Measurements from ENCODE around the gene LMBRD1.
A peak's percentile ranks its signal among the peaks of the same experiment; 100 is the strongest.
"Not testable (repeated sequence)": the region's sequence is repeated elsewhere in the genome, so short reads cannot be mapped to it uniquely, and the experiment has no call there.

Gene LMBRD1

DNA sequence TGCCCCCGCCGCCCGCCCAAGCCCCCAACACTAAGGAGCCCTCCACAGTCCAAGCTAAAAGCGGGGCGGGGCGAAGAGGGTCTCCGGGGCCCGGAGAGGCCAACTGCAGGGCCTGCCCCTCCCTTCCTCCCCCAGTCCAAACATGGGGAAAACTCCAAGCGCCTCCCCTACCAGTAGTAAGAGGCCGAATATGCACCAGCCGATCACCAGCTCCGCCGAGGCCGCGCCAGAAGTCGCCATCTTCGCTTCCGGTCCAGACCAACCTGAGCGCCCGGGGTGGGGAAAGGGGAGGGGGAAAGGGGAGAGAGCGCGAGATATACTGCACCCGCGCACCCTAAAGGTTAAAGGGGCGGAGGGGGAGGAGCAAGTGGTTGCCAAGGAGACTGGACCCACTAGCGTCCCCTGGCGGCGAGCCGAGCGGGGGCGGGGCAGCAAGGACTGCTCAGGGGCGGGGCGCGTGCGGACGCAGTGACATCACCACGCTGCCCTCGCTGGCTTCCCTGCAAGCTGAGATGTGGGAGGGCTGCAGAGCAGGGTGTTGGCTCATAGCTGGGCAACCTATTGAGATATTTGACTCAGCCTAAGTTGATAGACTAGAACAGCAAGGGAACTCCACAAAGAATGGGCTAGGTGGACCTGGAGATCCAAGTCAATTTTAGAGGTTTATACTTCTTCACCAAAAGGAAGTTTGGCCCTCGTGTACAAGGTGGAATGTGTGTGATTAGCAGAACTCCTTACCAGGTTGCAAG lies at the start of gene LMBRD1:
LMBRD1 (minus strand) TSS at position 369 of the 749 bp plus-strand sequence; CDS start at position 240, 129 bp downstream.
- peak; percentile 99 for DNase-seq

- no peak for DNase-seq
These were observed 49.5 kb upstream of the LMBRD1 start for GRCh38 chr6:69846312-69846711.

DNA sequence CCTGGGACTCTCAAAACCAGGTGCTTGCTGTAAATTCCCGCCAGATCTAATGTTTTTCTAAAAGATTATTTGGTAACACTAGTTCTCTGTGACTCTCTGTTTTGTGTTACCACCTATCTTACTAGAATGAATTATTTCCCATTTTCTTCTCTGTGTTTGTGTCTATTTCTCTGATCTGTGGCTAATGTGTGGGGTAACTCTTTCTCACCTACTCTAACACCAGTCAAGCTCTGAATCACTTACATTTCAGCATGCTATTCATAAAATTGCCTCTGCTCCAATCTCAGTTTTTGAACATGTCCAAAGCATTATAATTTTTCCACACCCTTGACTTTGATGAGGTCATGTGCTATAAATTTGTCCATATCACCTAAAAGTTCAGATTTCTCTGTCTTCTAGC lies 46.4 kb upstream of the LMBRD1 start:
- no peak for DNase-seq

GRCh38 chr6:69841862-69842261 lies 45.1 kb upstream of the LMBRD1 start:
- no peak for DNase-seq

DNA sequence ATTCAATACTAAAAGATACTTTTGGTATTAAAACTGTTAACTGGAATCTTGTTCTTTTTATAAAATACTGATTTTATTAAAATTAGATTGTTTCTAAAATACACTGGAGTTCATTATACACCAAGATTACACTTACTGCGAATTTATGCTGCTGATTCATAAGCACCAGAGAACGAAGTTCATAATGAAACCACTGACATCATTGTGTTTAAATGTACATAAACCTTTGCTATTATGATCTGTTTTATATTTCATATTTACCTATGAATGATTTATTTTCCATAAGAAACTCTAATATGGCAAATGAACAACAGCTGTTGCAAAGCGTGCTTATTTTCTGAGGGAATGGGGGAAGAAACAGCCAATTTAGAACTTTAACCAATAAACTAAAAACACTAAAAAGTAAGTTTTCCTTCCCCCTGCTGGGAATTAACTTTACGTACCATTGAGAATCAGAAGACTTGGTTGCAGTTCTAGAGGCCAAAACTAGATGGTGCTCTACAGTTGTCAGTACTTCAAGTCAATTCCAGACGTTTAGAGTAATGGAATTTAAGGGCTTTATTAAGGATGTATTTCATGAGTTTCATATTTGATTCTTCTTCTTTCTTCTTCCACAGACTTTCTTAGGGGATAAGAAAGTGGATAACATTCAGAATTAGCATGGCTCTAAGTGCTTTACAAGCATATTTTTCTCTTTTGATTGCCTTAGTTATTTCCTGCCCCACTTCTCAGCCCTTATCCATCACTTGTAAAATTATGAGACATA lies 38.8 kb upstream of the LMBRD1 start:
- DNase-seq: no peak

DNA sequence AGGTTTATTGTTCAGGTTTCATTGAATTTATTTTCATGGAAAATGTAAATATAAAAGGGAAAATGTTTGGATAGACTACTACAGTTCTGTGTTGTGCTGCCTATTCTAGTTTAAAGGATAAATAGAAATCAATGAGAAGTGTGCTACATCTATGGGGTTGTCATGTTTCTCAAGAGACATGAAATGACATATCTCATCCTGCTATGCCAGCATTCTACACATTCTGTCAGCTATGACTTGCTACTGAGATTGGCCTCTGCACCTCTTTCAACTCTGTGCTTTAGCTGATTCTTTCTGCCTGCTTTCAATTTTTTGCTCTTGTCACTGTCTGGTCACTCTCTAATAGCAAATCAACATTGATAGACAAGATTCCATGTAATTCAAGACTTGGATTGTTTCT lies 35.7 kb upstream of the LMBRD1 start:
- no peak for DNase-seq

DNA sequence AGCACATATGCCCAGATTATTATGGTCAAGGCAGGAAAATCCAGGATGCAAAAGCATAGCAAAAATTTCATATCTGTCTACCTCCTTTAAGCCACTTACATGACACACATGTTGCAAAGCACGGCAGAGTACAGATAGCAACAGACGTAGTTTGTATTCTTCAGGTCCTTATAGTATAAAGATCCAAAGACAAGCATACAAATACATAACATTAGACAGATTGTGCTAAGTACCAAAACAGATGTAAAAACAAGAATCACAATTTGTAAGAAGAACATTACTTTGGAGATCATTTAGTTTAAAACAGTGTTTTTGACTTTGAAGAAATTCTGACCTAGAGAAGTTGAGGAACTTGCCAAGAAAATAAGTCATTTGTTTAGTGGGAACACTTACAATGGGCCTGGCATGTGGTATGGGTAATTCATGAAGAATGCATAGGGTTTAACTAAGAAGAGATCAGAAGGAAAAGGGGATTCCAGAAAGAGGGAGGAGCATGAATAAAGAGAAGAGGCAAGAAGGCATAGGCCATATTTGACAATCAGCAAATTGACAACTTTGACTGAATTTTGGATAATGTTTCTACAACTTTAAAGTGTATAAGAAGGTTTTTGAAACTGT lies 30.6 kb upstream of the LMBRD1 start:
- DNase-seq: no peak

- no peak for DNase-seq
These were observed 29.1 kb upstream of the LMBRD1 start for GRCh38 chr6:69825904-69826303.

DNA sequence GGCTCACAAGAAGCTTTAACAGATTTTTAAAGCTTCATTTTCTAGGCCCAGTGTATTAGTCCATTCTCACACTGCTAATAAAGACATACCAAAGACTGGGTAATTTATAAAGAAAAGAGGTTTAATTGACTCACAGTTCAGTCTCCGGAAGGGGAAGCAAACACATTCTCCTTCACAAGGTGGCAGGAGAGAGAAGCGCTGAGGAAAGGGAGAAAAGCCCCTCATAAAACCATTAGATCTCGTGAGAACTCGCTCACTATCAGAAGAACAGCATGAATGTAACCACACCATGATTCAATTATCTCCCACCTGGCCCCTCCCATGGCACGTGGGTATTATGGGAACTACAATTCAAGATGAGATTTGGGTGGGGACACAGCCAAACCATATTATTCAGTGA lies 27.5 kb upstream of the LMBRD1 start:
- DNase-seq: not testable (repeated sequence)

DNA sequence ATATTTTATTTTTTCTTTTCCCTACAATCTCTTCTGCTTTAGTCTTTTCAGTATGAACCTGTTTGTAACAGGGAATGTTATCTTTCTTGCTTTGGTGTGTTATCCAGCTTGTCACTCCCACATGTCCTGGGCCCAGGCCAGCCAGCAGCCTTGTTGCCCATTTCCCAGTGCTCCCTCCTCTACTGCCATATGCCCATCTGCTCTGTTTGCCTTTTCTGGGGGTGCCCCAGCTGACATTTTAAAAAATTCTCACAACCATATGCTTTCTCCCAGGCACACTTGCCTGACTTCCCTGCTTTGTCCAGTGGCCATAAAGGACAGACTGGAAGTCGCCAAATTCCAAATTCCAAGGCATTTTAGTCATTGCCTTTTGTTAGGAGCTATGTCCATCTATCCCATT lies 23.6 kb upstream of the LMBRD1 start:
- DNase-seq: no peak

DNA sequence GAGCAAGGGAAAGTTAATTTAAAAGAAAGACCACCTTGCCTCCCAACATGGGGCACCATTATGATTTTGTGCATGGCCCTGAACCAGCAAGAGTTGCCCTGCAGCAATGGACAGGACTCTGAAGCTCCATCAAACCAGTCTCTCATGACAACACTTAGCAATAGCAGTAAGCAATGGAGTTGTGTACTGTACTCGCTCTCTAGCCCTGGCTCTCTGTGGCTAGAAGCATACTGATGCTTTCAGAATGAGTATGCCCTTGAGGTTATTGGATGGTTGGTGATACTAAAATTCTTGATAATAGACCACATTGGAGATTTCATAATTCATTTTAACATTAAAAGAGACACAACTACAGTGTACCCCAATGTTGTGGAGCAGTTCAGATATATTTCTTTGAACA lies 23.2 kb upstream of the LMBRD1 start:
- DNase-seq: no peak

DNA sequence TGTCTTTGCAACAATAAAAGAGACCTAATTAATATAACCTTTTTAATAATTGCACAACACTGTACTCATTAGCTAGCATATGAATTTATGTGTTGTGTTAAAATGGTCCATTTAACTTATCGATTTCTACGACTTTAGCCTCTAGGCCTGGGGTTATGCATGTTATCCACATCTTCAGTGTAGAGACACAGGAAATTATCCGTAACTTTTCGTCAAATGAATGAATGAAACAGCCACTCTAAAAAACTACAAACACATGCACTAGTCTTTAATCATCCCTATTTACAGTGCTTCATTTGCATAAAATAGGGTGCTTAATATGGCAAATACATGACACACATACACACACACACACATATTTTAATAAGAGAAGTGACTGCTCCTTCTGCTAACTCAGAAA lies 22.3 kb upstream of the LMBRD1 start:
- DNase-seq: no peak

DNA sequence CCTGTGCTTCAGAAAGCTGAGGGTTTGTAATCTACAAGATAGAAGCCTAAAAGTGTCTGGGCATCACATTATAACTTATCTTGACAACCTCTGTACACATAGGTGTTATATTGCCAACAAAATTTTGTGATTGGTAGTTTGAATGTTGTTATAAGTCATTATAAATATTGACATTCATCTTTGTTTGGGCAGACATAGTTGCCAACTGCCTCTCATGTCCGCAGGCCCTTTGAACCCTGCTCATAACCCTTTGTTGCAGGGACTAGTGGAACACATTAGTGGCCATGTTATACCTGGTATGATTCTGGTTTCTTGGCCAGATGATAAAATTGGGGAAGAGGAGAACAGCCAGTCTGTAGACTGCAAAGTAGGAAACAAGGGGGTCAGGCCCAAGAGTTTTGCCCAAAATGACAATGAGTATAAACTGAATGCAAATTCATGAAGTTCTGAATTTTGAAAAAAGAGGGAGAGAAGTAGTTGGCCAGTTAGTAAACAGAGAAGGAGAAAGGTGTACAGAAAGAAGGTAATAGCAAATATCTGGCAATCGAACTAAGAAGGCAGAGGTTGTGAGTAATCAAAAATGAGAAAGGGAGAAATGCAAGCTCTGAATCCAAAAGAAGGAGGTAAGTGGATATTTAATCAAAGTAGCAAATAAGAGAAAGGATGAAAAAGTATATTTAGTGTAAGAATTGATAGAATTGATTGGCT lies 21.6 kb upstream of the LMBRD1 start:
- no peak for DNase-seq

DNA sequence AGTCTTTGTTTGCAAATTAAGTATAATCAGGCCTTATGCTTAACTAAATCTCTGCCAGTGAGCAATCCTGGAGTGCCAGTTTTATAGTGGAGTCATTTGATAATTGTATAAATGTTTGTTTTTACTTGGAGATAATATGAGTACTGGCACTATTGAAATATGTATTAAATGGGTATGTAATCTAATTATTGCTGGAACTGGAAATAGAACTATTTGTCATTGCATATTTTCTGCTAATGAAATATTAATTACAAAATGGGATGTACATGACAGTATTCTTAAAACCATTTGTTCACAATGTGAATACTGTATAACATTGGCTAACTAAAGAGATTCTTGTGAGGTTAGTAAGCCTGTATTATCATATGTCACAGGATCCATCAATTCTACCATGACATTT lies 20.5 kb upstream of the LMBRD1 start:
- no peak for DNase-seq

DNA sequence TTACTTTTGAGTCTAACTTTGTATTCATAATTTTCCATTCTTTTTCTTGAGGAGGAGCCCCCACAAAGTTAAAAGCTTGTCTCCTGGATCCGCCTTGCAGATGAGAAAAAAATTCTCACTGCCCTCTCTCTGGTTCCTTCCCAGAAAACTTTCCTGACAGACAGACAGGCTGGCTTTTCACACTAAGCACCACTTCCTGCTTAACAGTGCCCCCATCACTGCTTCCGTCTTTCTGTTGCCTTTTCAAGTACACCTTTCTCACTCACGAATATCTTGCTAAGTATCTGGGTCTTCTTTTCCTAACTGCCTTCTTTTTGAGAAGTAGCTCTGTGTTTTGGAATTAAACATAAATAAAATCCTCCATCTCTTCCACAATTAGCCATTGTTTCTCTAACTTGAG lies 19.8 kb upstream of the LMBRD1 start:
- DNase-seq: no peak

DNA sequence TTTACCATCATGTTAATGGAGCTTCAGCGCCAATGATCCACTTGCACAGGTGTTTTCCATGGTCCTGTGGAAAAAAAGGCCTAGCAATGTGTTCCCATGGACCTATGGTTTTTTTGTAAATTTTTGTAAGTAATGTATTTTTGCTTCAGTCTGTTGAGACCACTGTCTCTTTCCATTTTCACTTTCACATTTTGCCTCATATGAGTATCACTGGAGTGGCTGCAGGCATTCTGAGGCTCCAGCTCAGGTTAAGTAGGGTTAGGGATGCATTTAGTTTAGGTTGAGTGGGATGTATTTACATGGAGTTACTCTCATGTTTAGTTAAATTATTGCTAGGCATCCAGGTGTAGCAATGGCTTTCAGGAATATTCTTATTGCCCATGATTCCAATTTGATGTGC lies 19.2 kb upstream of the LMBRD1 start:
- no peak for DNase-seq

DNA sequence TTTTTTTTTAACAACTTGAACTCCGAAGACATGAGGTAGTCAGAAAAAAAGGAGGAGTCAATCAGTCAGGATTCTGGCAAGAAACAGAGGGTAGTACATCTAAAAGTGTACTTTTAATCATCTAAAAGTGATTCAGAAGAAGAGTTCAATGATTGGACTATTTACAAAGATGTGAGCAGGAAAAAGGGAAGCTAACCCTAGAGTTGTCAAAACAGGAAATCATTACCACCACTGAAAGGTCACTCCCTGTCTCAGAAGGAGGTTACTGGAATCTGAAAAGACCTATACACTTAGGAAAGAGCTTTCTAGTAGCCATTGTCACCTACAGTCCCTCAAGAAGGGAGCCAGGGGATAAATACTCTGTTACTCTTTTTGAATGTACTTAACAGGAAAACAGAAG lies 16.7 kb upstream of the LMBRD1 start:
- DNase-seq: no peak

- DNase-seq: no peak
These were observed 16.1 kb upstream of the LMBRD1 start for GRCh38 chr6:69812746-69813427.

DNA sequence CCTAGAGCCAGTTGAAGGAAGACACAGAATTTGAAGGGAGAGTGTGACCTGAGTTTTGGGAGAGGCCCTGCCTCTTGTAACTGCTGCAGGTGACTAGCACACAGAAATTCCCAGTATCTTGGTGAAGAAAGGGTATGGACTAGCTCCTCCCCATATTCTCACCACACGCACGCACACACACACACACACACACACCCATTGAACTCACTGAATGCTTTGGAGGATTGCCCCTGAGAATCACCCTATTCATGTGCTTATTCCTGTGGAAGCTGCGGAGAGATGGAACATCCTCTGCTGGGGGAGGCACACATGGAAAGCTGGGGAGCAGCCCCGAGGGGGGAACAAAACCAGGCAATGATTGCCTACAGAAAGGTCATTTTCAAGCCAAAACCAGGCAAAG lies 6.2 kb upstream of the LMBRD1 start:
- no peak for DNase-seq

DNA sequence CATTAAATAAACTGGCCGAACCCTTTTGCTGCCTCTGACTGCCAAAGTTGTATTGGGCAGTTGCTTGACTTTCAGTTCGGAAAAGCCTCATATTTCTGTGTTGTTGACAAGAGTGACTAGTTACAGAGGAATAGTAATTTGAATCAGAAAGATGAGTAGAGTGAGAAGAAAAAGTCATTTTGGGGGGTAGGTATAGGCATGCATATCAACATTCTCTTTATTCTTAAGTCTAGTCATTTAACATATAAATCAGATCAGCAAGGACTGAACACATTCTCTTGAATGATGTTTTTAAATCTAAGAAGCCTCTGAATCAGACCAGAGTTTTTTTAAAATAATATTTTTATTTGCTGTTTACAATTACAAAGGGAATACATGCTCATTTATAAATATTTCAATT lies 4.9 kb upstream of the LMBRD1 start:
- no peak for DNase-seq

- no peak for DNase-seq
These were observed 4.4 kb upstream of the LMBRD1 start for GRCh38 chr6:69801225-69801624.

DNA sequence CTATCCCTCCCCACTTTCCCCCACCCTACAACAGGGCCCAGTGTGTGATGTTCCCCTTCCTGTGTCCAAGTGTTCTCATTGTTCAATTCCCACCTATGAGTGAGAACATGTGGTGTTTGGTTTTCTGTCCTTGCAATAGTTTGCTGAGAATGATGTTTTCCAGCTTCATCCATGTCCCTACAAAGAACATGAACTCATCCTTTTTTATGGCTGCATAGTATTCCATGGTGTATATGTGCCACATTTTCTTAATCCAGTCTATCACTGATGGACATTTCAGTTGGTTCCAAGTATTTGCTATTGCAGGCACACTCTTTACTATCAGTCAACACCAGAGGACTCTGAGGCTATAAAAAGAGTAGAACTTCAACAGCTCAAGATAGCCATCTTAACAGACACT lies 2.0 kb upstream of the LMBRD1 start:
- not testable (repeated sequence) for DNase-seq
